HCT116 (cell line): ENCODE results near the gene RDH8. TPM values are rescaled to one million over a fixed set of nuclear protein-coding genes. Genes with fewer than 3 reads are reported as not detected.

Experiments
- ATAC-seq: fragments of 200-7000 bp; cut with Tn5 transposase; 2 replicates; pipeline ENCODE4 v1.9.1; 2020; ENCODE audit warnings: mild to moderate bottlenecking, moderate library complexity
- BruUV-seq: library from RNA; stranded (reverse); fragments of 400-500 nt; replicated peaks from 2 replicates; lab custom pipeline; 2021; lab: Mats Ljungman, UMichigan
- CTCF ChIA-PET: fragments of 300-600 bp; sonication (Branson Sonifier 250); formaldehyde crosslinking; loops from one replicate; lab custom pipeline; 2021; ENCODE audit warnings: antibody characterized with exemption; lab: Charles Lee
- POLR2A ChIA-PET: fragments of 300-600, 350-600 bp; sonication (Branson Sonifier 250); formaldehyde crosslinking; loops from one replicate; lab custom pipeline; 2021; ENCODE audit warnings: antibody characterized with exemption; lab: Charles Lee
- RAD21 ChIA-PET, 2 experiments: fragments of 300-600 bp; sonication (Branson Sonifier 250); formaldehyde crosslinking; loops; one replicate each; lab custom pipeline; 2023; ENCODE audit warnings: low total read pairs in 2 of 2; ENCODE audit not compliant: uncharacterized antibody in 2 of 2, unreplicated experiment in 2 of 2, low non-redundant PET in 1 of 2; lab: Charles Lee
- DNase-seq: peaks from one replicate; pipeline ENCODE4 v3.0.0-alpha.2; 2010; ENCODE audit warnings: low read depth, low spot score
- H2AFZ ChIP-seq: fragments of 200-600 bp; shearing (Covaris generic), sonication (generic); 2 replicates; pipeline ENCODE4 v1.6.1; 2017; ENCODE audit warnings: low read depth, mixed run types, mixed read lengths, antibody characterized with exemption, low read length; ENCODE audit not compliant: poor library complexity, severe bottlenecking
- H3K27ac ChIP-seq: 2 replicates; pipeline ENCODE4 v1.5.1; 2012; ENCODE audit warnings: low read depth, low read length
- H3K27me3 ChIP-seq: fragments of 200-600 bp; sonication (generic); 2 replicates; pipeline ENCODE4 v1.6.1; 2016; ENCODE audit warnings: mixed run types, low read length, mixed read lengths; ENCODE audit not compliant: insufficient read depth
- H3K36me3 ChIP-seq, 2 experiments: fragments of 200-500 bp in 1 of 2; fragments of 200-600 bp in 1 of 2; sonication (Bioruptor generic) in 1 of 2; sonication (generic) in 1 of 2; 2 replicates each; pipeline versions ENCODE4 v1.5.1 to v1.6.1; 2014 to 2016; ENCODE audit warnings: low read length in 2 of 2, inconsistent platforms in 1 of 2, mixed read lengths in 1 of 2, mixed run types in 1 of 2; ENCODE audit not compliant: insufficient read depth in 2 of 2, control insufficient read depth in 1 of 2
- H3K4me1 ChIP-seq, 2 experiments: fragments of 200-600 bp in 1 of 2; sonication (generic) in 1 of 2; 2 replicates each; pipeline versions ENCODE4 v1.5.1 to v1.6.1; 2012 to 2017; ENCODE audit warnings: low read length in 2 of 2, inconsistent platforms in 1 of 2, mild to moderate bottlenecking in 1 of 2, mixed read lengths in 1 of 2, mixed run types in 1 of 2, moderate library complexity in 1 of 2; ENCODE audit not compliant: insufficient read depth in 2 of 2, control insufficient read depth in 1 of 2
- H3K4me2 ChIP-seq: fragments of 200-600 bp; sonication (generic); 2 replicates; pipeline ENCODE4 v1.6.1; 2017; ENCODE audit warnings: mixed run types, low read length, mixed read lengths
- H3K4me3 ChIP-seq, 2 experiments: fragments of 200-600 bp in 1 of 2; sonication (generic) in 1 of 2; replicated peaks in 1 of 2; 2 replicates each; pipeline ENCODE4 v1.5.1; 2011 to 2016; ENCODE audit warnings: low read length in 2 of 2, control low read depth in 1 of 2, low read depth in 1 of 2, mild to moderate bottlenecking in 1 of 2, mixed read lengths in 1 of 2, mixed run types in 1 of 2
- H3K79me2 ChIP-seq: fragments of 200-600 bp; sonication (generic); 2 replicates; pipeline ENCODE4 v1.6.1; 2017; ENCODE audit warnings: mild to moderate bottlenecking, mixed run types, low read length, moderate library complexity, mixed read lengths; ENCODE audit not compliant: insufficient read depth
- H3K9ac ChIP-seq: fragments of 200-600 bp; sonication (generic); 2 replicates; pipeline ENCODE4 v1.6.1; 2016; ENCODE audit warnings: low read length, mixed read lengths
- H3K9me2 ChIP-seq: fragments of 200-600 bp; sonication (generic), shearing (Covaris generic); 2 replicates; pipeline ENCODE4 v1.6.1; 2017; ENCODE audit warnings: mixed run types, mild to moderate bottlenecking, moderate library complexity; ENCODE audit not compliant: insufficient read depth
- H3K9me3 ChIP-seq, 2 experiments: fragments of 200-500 bp in 1 of 2; fragments of 200-600 bp in 1 of 2; sonication (Bioruptor generic) in 1 of 2; sonication (generic) in 1 of 2; 2 replicates each; pipeline ENCODE4 v1.6.1; 2014 to 2017; ENCODE audit warnings: low read length in 2 of 2, mixed read lengths in 2 of 2, inconsistent platforms in 1 of 2, low read depth in 1 of 2, mild to moderate bottlenecking in 1 of 2, mixed run types in 1 of 2, moderate library complexity in 1 of 2; ENCODE audit not compliant: control insufficient read depth in 1 of 2, insufficient read depth in 1 of 2
- H4K20me1 ChIP-seq: fragments of 200-600 bp; sonication (generic), shearing (Covaris generic); 2 replicates; pipeline ENCODE4 v1.6.1; 2017; ENCODE audit warnings: mixed run types, mild to moderate bottlenecking, moderate library complexity; ENCODE audit not compliant: insufficient read depth
- CBX3 ChIP-seq: IDR thresholded peaks from 2 replicates; pipeline ENCODE4 v1.6.1; 2012; ENCODE audit warnings: low read depth
- EGR1 ChIP-seq: IDR thresholded peaks from 2 replicates; pipeline ENCODE4 v1.6.1; 2012; ENCODE audit warnings: low read depth
- ELF1 ChIP-seq: IDR thresholded peaks from 2 replicates; pipeline ENCODE4 v1.6.1; 2012; ENCODE audit warnings: low read depth, borderline replicate concordance
- EZH2phosphoT487 ChIP-seq: fragments of 200-600 bp; IDR thresholded peaks from 2 replicates; pipeline ENCODE4 v1.6.1; 2018; ENCODE audit warnings: antibody characterized with exemption, borderline replicate concordance
- FOSL1 ChIP-seq: IDR thresholded peaks from 2 replicates; pipeline ENCODE4 v1.6.1; 2012; ENCODE audit warnings: low read depth
- MAX ChIP-seq: IDR thresholded peaks from 2 replicates; pipeline ENCODE4 v1.6.1; 2012
- POLR2AphosphoS5 ChIP-seq: IDR thresholded peaks from 2 replicates; pipeline ENCODE4 v1.6.1; 2011; ENCODE audit warnings: mild to moderate bottlenecking, low read depth, low read length, moderate library complexity
- SIN3A ChIP-seq: IDR thresholded peaks from 2 replicates; pipeline ENCODE4 v1.6.1; 2012; ENCODE audit warnings: low read depth
- YY1 ChIP-seq: IDR thresholded peaks from 2 replicates; pipeline ENCODE4 v1.6.1; 2011; ENCODE audit warnings: low read length, low read depth, moderate library complexity, mild to moderate bottlenecking; ENCODE audit not compliant: insufficient replicate concordance; ENCODE audit errors: extremely low read depth
- ZFX ChIP-seq: fragments of 450-650 bp; IDR thresholded peaks from 2 replicates; pipeline ENCODE4 v1.6.1; 2017
- intact Hi-C: fragments of 100-400 bp; cut with micrococcal nuclease; formaldehyde crosslinking; loops from 2 replicates; pipeline ENCODE4 v1.10.0; 2022
- total RNA-seq: library from RNA; stranded (reverse); gene quantifications from one replicate; pipeline ENCODE4 v1.2.1, GENCODE V29; 2021; ENCODE audit not compliant: unreplicated experiment
- TF ChIP-seq, protein P1 (sequence below): IDR thresholded peaks from 2 replicates; pipeline ENCODE4 v1.6.1; 2012; ENCODE audit warnings: low read depth

RDH8 gene
- total RNA-seq, 1 experiment from 2014 or later: not detected

DNA sequence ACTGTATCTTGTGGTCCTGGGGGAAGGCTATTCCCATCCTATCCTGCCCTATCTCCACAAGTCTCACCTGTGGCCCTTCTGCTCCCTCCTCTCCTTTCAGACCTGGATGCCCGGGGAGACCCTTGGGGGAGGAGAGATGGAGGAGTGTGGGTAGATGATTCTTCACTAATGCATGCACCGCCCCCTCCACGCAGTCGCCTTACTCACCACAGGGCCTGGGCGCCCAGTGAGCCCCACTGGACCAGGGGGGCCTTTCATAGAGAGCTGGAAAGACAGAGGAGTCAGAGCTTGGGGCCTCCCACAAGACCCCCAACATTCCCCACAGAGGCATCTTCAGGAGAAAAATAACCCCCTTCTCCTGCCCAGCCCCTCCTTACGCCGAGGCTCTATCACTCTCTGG, 17.3 kb upstream of the RDH8 start:
- Histone ChIP-seq H4K20me1 (no peaks in the 10 kb centered on the region), H2AFZ (no peak overlapping the region), H3K9me3 (no peaks in the 10 kb centered on the region), H3K27ac (no peak overlapping the region), H3K4me3 (no peak overlapping the region), H3K79me2 (no peaks in the 10 kb centered on the region), H3K4me2 (no peak overlapping the region), H3K27me3 (no peaks in the 10 kb centered on the region), H3K4me1 (peaks cover 0 to 8% of the 10 kb centered on the region in 2 experiments; a peak in 3 of 4 replicates), H3K9ac (no peak overlapping the region), H3K36me3 (no peaks in the 10 kb centered on the region), H3K9me2 (no peaks in the 10 kb centered on the region)
- POLR2A ChIA-PET: no interaction called here
- intact Hi-C loops: no loop called here
- CTCF ChIA-PET: no interaction called here
- TF ChIP-seq EGR1: no peak
- TF ChIP-seq, protein P1, sequence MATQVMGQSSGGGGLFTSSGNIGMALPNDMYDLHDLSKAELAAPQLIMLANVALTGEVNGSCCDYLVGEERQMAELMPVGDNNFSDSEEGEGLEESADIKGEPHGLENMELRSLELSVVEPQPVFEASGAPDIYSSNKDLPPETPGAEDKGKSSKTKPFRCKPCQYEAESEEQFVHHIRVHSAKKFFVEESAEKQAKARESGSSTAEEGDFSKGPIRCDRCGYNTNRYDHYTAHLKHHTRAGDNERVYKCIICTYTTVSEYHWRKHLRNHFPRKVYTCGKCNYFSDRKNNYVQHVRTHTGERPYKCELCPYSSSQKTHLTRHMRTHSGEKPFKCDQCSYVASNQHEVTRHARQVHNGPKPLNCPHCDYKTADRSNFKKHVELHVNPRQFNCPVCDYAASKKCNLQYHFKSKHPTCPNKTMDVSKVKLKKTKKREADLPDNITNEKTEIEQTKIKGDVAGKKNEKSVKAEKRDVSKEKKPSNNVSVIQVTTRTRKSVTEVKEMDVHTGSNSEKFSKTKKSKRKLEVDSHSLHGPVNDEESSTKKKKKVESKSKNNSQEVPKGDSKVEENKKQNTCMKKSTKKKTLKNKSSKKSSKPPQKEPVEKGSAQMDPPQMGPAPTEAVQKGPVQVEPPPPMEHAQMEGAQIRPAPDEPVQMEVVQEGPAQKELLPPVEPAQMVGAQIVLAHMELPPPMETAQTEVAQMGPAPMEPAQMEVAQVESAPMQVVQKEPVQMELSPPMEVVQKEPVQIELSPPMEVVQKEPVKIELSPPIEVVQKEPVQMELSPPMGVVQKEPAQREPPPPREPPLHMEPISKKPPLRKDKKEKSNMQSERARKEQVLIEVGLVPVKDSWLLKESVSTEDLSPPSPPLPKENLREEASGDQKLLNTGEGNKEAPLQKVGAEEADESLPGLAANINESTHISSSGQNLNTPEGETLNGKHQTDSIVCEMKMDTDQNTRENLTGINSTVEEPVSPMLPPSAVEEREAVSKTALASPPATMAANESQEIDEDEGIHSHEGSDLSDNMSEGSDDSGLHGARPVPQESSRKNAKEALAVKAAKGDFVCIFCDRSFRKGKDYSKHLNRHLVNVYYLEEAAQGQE: no peak
- no peak for TF ChIP-seq CBX3
- no peak for TF ChIP-seq ZFX
- TF ChIP-seq EZH2phosphoT487: no peak
- TF ChIP-seq SIN3A: no peak
- TF ChIP-seq ELF1: no peak
- no peak for TF ChIP-seq FOSL1
- no peak for TF ChIP-seq MAX
- TF ChIP-seq YY1: no peak
- TF ChIP-seq POLR2AphosphoS5: no peak
- DNase-seq (no peak), ATAC-seq (no peak)
- no TSS peak for BruUV-seq
- RAD21 ChIA-PET: no interaction called here
